HG03060 (cell line): ENCODE results near the gene NUB1.

Experiments used
- ATAC-seq: cut with Tn5 transposase; IDR thresholded peaks from one replicate; pipeline ENCODE4 v1.9.1; 2021; ENCODE audit warnings: low read depth, moderate number of reproducible peaks; ENCODE audit not compliant: unreplicated experiment

The NUB1 gene

GRCh38 chr7:151399906-151400305, 58.3 kb downstream of the NUB1 start:
- no peak for ATAC-seq

- peak; percentile 90 for ATAC-seq
Observed at GRCh38 chr7:151400626-151401315, 59.2 kb downstream of the NUB1 start.

GRCh38 chr7:151402029-151402835, 60.6 kb downstream of the NUB1 start:
- ATAC-seq = no peak

GRCh38 chr7:151403764-151404163, 62.2 kb downstream of the NUB1 start:
- no peak for ATAC-seq

DNA sequence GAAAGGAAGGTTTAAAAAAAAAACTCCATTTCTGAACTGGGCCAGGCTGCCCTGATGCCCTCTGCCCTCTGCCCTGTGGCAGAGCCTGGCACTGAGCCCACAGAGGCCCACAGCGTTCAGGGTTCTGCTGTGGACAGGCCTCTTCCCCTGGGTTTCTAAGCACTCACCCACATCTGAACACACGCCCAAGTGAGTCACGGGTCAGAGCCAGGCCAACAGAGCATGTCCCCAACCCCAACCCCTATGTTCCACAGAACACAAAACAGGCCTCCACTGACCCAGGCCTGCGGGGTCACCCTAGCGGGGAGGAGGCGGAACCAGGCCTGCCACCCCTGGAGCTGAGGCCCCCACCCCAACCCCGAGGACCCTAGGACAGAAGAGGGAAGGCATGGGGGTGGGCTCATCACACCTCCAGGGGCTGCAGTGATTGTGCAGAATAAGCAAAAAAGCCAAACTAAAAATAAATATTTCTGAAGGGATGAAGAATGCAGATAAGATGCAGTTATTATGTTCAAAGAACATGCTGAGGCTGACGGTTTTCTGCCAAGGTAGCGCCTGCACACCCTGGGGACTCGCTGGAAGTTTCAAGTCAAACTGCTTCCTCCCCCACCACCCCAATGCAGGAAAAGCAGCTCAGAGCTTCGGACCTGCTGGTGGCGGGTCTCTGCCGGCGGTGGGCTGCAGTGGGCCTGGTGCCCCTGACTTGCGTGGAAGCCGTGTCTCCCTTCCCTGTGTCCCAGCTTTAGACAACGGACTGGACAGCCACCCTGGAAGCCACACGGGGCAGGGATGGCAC, 62.8 kb downstream of the NUB1 start:
- no peak for ATAC-seq

DNA sequence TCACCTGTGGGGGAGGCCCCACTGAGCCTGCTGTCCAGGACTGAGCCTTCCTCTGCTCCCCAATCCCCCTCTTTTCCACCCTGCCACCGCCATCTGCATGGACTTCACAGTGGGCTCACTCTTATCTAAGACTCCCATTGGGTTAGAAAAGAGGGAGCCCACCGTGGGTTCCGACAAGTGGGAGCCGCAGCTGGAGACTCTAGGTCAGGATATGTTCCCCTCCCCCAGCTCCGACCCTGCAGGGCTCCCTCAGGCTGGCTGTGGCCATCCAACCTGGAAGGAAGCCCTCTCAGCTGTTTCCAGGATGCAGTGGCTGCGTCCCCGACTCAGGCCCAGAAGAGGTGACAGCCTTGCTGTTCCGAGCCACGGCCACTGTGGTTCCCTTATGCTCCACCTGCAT, 63.4 kb downstream of the NUB1 start:
- ATAC-seq = no peak

- no peak for ATAC-seq
Observed at GRCh38 chr7:151405588-151405987, 64.0 kb downstream of the NUB1 start.

GRCh38 chr7:151406051-151406875, 64.7 kb downstream of the NUB1 start:
- ATAC-seq = no peak

- ATAC-seq = no peak
Observed at GRCh38 chr7:151406886-151407583, 65.4 kb downstream of the NUB1 start.

- ATAC-seq = no peak
Observed at GRCh38 chr7:151408498-151408838, 66.9 kb downstream of the NUB1 start.

DNA sequence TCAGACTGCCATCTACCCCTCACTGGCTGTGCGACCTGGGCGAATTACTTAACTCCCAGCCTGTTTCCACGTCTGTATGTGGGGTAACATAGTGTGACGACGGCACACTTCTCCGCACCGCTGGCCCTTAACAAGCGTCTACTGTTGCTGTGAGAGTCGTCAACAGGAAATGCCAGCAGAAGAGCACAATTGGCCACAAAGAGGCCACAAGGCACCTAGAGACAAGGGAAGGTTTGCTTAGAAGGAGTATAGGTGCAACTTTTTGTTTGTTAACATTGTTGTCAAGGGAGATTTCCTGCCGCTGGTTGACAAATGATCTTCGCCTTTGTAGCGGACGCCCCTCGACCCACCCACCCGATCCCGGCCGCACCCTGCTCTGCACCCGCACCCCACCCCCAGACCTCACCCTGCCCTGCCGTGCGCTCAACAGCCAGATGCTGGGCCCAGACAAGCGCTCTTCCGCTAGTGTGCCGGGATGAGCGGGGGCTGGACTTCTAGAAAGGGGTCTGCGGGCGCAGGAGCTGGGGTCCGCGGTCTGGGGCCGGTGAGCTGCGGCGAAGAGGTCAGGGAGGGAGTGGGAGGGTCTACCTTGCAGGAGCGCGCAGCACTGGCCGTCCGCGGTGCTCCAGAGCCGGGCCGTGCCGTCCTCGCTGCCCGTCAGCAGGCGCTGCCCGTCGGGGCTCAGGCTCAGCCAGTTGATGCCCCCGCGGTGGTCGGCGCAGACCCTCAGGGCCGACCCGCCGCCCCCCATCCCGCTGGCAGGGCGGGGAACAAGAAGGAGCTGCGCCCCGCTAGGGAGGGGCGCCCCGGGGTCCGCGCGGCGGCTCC, 67.4 kb downstream of the NUB1 start:
- ATAC-seq = peak; percentile 62

DNA sequence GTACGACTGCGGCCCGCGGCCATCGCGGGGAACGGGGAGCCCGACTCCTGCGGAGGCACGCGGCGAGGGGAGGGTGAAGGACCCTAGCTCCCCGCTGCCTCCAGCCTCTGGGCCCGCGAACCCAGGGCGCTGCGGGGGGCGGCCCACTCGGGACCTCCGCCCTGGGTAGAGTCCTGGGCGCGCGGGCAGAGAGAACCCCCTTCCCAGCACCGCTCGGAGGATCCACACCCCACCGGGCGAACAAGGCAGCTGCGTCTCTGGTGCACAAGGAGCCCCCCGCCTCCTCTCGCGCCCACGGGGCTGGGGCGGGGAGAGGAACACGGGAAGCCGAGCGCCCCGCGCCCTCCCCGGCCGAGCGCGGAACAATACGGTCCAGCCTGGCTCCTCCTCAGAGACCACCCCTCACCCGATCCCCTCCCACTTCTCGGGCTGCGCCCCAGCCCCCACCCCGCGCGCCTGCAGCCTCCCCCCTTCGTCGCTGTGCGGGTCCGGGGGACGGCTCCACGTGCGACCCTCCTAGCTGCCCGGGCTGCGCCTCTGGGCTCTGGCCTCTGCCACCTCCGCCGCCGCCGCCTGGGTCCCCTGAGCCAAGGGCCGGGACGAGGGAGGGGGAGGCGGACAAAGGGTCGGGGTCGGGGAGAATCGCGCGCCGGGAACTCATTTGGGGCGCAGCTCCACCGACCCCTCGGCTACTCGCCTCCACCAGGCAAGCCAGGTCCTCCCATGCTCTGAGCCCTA, 68.2 kb downstream of the NUB1 start, which contains the start of gene WDR86:
TSS of gene WDR86 (minus strand) at position 372 of the 738 bp plus-strand sequence. CDS start 449 bp downstream, outside the sequence.
- no peak for ATAC-seq

- no peak for ATAC-seq
Observed at GRCh38 chr7:151410405-151411390, 69.1 kb downstream of the NUB1 start.

DNA sequence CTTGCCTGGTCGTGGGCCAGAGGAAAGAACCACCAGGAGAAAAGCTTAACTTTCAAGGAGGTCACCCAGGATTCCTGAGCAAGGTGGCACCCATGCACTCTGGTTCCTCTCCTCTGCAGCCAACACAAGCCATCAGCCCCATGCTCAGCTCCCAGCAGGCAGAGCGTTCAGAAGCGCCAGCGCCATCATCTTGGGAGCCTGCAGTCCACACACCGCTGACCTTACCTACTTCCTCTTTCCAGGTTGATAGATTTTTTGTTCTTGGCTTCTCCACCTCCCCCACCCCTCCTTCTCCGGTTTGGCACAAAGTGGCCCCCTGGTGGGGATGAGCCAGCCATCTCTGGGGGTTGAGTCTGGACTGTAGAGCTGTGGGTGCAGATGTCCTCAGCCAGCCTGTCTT, 69.9 kb downstream of the NUB1 start:
- no peak for ATAC-seq

DNA sequence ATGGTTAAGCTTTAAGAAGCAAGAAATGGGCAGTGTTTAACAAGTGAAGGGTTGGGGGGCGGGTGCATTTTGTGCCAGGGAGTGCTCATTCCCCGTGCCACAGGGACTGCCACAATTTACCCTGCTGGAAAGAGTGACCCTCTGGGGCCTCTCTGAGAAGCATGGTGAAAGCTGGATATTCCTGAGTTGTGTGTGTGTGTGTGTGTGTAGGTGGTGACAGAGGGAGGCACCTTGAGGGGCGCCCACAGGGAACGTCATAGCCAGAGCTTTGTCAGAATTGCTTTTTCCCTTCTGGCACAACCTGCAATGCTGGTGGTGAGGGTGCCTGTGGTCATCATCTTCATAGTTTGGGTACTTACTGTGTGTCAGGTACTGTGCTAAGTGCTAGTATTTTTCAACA, 70.7 kb downstream of the NUB1 start:
- no peak for ATAC-seq

DNA sequence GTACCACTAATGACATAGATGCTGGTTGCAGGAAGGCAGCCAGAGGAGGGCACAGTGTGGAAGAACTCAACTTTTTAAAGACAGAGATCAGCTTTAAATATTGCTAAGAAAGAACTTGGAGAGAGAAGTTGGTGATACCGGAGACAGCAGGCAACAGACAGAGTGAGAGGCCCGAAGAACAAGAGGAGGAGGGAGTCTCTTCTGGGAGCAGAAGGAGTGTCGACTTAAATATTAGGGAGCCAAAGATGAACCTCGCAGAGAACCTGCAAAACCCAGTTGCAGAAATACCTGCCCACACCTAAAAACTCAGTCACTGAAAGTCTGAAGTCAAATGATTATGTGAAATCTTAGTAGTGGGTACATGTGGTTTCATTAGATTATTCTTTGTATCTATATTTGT, 71.6 kb downstream of the NUB1 start:
- ATAC-seq = no peak
